ENCODE measurements around the gene TSPAN9.

TSPAN9 gene

DNA sequence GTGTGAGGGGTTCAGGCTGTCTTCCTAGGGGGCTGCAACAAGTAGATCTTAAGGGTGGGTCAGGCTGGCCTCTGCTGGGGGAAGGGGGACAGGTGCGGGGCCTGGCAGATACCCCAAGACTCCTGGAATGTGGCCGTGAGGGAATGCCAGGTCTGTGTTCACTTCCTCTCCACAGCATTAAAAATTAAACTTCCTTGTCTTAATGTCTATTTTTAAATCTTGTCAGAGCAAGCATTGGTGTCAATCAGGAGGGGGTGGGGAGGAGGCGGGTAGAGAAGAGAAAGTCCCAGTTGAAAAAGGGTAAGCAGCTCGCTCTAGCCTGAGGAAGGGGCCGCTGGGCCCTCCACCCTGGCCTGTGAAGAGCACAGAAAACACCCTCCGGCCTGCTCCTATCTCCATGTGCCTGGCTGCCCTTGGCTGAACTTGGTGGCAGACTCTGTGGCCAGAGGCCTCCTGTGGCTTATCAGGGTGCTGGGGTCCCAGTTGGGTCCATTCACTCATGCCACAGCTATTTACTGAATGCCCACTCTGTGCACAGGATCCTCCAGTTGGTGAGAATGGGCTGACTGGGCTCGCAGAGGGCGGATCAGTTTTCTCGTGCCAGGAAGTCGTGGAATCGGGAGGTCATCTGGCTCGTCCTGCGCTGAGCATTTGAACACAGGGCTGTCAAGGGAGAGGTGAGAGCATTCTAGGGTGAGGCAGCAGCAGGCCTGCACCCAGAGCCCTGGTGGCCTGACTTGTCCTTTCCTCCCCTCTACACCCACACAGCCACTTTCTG lies 128.8 kb downstream of the TSPAN9 start:
- no peak for DNase-seq (ENCODE audit: low read depth in 2 of 2)

DNA sequence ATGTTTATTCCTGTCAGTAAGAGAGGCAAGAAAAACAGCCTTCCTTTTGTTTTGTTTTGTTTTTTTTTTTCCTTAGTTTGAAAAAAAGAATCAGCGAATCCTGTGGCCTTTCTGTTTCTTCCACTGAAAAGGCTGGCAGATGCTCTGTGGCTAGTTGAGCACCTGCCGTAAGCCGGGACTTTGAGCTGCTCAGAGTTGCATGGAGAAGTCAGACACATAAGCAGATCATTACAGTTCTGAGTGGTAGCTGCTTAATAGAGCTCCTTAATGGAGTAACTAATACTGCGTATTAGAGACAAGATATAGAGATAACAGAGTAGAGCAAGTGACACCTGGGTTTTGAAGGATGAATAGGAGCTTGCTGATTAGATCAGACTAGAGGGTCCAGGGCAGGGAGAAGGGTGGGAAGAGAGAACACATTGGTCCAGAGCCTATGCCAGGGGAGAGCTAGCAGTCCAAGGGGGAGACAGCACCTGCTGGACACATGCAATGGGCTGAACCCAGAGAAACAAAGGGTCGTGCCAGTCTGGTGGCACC lies 129.4 kb downstream of the TSPAN9 start:
- no peak for DNase-seq (ENCODE audit: low read depth in 2 of 2)

DNA sequence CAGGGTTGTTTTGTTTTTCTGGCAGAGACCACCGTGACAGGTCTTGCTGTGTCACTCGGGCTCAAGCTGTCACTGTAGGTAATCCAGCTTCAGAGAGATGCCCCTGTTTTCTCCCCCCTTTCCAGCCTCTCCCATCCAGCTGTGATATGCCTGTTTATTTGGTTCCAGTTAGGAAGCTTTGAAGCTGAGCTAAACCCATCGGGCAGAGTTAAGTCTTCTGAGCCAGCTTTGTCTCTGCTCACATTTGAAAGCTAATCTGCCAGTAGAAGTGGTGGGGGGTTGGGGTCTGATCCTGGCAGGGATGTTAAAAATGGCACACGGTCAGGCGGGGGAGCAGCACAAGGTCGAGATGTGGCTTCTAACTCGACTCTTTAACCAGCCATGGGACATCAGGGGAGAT lies 130.0 kb downstream of the TSPAN9 start:
- no peak for DNase-seq (ENCODE audit: low read depth in 2 of 2)

DNA sequence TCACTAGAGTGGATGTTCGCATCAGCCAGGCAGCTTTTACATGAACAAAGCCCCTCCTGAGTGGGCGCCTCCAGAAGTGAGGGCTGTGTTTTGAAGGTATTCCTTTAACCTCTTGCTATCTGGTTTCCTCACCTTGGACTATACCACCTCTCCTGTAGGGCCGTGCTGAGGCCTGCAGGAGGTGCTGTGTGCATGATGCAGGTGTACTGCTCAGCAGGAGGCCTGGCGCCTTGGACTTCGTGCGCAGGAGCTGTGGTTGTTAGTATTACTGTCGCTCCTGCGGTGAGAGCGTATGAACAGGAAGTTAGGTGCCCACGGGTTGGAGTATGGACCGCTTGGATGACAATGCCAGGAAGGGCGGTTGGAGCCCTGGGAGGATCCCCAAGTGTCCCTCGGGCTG lies 130.7 kb downstream of the TSPAN9 start:
- DNase-seq (ENCODE audit: low read depth in 2 of 2) = no peak

DNA sequence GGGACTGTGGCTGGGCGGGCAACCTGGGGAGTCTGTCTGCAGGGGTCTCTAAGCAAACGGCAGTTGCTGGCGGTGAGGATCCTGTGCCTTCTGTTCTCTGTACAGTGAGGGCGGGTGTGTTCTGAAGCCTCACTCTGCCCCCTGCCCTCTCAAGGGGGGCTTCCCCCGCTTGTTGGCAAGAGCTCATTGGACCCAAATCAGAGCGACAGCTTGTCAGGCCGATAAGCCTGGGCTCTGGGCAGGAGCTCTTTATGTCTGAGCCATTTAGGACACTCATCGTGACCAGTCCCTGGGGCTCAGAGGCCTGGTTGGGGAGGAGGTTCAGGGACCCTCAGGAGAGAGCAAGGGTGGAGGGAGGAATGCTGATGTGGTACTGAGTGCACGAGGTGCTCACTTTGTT lies 136.0 kb downstream of the TSPAN9 start:
- DNase-seq (ENCODE audit: low read depth in 2 of 2) = no peak

DNA sequence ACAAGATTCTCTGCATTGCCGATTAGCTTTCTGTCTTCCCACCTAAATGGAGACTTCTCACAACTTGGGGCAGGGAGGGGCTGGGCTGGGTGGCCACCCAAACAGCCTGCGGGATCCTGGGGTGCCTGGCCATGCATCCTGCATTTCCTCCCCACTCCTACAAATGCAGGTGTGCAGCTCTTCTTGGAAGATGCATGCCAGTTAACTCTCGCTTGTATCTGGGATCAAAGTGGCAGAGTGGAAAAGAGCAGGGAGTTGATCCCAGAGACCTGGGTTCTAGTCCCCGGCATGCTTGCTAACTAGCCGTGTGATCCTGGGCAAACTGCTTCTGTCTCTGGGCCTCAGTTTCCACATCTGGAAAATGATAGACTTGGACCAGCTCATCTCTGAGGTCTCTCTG lies 136.6 kb downstream of the TSPAN9 start:
- DNase-seq (ENCODE audit: low read depth in 2 of 2) = no peak

DNA sequence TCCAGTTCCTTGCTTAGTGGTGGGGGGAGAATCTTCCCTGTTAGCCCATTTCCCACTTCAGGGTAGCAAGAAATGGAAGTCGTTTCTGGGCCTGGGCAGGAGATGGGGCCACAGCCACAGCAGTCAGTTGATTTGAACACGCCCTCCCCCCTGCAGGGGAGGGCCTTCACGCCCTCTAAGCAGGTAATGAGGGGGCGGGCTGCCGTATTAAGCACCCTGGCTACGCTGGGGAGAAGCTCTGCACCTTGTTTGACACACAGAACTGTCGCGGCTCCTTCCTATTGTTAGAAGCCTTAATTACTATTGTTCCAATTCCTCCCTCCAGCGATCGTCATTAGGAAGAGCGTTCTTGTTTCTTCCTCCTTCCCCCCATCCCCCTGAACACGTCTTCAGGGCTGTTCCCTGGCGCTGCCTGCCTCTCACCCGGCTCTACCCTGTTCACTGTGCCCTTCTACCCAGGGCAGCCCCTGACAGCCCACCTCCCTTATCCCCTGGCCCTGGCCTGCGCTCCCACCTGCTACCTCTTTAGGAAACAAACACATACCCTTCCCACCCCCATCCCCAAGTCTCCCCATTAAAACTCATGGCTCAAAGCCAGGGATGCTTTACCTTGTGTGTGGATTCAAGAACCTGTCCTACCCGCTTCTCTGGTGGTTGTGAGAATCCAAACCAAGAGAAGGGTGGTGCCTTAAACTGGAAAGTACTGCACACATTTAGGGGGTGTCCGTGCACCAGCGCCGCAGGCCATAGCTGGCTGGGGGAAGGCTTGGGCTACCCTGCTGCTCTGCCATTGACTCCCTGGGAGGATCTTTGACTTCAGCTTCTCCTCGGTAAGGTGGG lies 137.6 kb downstream of the TSPAN9 start:
- DNase-seq (ENCODE audit: low read depth in 2 of 2) = no peak

DNA sequence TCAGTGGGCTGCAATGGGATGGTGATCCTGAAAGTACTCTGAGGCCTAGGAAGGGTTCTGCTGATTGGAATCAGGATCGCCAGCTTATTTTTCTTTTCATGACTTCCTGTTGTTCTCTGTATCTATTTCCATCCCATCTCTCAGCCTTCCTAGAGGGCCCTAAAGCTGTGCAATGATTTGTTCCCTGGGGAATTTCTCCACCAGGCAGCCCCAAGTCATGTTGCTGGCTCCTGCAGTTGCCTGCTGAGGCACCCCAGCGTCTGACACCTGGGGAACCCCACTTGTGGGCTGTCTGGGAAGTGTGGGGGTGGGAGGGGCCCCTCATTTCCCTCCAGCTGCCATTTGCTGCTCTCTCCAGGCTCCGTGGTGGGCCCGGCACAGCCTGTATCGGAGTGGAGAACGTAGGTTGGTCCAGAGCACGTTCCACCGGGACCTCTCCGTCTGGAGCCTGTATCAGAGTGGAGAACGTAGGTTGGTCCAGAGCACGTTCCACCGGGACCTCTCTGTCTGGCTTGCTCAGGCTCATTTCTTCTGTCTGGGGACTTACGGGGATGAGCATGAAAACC lies 138.3 kb downstream of the TSPAN9 start:
- no peak for DNase-seq (ENCODE audit: low read depth in 2 of 2)

DNA sequence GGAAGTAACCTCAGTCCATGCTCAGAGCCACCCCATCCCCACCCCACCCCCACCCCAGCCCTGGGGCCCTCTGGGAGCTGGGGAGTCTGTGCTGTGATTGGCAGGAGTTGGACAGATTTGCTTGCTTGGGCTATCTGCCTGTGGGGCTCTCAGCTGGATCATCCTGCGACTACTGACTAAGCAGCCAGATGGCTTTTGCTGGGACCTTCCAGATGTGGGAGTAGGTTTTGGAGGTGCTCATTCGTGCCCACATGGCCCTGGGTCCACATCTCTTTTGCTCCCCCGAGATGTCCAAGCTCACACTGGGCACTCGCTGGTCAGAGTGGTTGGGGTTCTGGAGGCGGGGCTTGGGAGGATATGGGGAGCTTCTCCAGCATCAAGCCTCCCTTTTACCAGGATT lies 138.9 kb downstream of the TSPAN9 start:
- DNase-seq (ENCODE audit: low read depth in 2 of 2) = no peak

DNA sequence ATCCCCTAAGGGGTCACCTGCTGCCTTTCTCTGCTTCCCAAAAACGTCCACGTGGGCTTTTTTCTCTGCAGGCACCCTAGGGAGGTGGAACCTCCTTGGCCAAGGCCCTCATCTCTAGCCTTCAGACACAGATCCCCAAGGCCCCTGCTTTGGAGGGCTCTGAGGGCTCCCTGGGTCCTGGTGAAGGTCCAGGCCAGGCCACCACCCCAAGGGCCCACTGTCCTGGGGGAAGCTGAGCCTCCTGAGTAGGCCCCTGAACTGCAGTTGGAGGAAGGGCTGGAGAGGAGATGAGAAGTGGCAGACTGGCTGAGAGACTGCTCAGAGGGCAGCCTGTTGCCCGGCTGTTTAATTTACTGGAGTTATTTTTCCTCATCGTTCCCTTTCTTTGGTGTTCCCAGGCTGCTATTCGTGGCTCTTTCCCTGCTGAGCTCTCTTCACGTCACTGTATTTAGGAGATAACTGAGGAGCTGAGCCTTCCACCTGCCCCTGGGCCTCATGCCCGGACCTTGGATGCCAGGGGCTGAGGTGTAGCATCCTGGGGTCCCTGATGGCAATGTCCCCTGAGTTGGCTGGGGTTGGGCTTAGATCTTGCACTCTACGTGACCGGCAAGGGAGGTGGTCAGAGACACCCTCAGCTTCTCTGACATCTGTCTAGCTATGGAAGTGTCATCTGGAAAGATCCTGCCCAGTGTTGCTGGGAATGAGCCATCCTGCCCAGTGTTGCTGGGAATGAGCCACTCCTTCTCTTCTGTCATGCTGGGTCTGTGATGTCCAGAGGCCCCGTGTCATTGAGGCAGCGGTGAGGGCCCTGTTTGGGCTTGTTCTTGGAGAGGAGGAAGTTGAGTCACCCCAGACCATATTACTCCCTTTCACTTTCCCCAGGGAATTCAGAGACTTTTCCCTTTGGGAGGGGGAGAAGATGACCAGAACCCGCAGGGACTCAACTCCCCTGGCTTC lies 139.8 kb downstream of the TSPAN9 start:
- DNase-seq (ENCODE audit: low read depth in 2 of 2) = no peak

DNA sequence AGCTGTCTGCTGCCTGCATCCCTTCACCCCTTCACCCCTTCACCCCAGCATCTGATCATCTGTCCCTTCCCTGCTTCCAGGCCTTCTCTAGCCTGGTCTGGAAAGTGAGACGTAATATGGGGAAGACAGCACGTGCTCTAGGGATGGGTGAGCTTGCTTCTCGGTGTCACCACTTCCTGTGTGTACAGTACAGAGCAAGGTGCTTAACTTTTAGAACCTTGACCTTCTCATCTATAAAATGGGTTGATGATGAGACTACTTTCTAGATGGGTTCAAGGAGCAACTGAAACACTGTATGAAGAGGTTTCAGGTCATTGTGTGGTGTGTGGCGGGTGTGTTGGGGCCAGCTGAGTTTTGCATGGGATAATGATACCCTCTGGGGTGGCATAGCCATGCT lies 140.5 kb downstream of the TSPAN9 start:
- DNase-seq (ENCODE audit: low read depth in 2 of 2) = no peak

DNA sequence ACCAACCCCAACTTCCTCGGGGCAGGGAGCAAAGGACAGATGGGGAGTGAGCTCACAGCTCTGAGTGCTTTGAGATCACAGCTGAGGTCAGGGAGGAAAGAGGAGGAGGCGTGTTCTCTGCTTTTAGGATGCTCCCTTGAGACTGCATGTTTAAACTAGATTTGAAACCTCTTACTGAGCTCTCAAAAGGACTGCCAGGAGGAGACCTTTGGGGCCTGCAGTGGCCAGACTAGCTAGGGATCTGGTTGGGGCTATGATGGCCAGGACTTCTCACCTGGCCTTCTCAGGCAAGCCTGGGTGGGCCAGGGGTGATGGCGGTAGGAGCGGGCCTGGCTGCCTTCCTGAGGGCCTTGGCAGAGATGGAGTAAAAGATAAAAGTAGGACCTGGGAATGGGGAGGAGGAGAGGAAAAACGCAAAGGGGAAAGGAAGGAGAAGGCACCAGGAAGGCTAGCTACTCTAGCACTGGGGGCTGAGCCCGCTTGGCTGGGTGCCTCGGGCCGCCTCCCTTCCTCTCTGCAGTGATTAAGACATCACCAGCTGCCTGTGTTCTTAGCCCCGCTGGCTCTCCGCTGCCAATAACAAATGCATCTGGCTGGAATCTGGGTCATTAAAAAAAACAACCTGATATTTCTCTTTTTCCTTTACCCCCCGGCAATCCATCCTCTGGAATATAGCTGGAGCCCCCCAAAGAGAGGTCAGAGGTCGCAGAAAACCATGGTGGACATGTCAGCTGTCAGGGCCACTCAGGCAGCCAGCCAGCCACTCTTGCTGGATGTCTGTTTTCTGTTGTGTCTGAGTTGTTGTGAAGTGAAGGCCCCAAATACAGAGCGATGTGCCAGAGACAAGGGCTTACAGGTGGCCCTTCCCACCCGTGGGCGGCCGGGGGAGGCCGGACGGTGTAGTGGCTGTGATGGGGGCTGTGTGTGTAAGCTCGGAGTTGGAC lies 141.3 kb downstream of the TSPAN9 start:
- no peak for DNase-seq (ENCODE audit: low read depth in 2 of 2)

DNA sequence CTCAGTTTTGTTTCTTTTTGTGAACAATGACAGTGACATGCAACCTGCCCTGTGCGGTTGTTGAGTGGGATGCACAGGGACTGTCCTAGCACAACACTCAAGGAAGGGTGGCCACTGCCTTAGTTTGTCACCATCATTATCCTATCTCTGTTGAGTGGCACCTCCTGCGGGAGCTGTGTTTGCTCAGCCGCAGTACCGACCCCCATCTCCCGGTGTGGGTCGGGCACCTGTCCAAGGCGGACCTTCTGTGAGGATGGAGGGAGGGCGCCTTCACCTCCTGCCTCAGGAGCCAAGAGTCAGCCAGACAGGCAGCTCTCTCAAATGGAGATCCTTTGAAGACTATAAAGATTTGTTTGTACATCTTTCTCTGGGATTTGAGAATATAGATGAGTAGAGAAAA lies 142.1 kb downstream of the TSPAN9 start:
- no peak for DNase-seq (ENCODE audit: low read depth in 2 of 2)

DNA sequence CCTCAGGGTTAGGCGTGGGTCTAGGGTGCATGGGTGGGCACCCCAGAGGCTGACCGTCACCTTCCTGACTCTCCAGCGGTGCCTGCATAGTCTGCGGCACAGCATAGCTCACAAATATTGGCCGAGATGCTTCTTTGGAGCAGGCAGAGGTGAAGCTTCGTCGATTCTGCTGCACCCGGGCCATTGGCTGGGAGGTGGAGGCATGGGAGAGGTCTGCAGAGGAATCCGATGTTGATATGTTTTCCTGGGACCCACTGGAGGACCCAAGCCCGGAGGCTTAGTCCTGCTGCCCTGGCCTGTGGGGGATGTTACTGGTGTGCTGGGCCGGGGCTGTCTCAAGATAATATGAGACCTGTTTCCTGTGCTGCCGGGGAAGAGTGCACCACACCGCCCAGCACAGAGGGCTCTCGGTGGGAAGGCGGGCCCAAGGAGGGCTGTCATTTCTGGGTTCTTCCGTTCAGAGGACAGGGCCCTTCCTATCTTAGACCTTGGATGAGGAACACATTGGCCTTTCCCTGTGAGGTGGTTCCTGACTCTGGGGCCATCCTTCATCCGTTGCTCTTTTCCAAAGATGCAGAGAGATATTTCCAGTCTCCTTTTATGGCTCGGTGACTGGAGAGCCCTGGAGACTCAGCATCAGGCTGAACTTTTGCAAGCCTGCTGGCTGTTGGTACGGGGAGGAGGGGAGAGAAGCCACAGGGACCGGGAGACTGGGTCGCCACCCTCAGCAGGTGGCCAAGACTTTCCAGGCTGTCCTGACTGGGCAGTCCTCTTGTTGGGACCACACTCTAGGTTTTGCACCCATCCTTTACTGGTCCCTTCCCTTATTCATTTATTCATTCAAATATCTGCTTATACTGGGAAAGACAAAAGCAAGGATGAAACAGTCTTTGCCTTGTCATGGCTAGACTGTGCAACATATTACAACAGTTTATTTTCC lies 143.5 kb downstream of the TSPAN9 start:
- no peak for DNase-seq (ENCODE audit: low read depth in 2 of 2)

DNA sequence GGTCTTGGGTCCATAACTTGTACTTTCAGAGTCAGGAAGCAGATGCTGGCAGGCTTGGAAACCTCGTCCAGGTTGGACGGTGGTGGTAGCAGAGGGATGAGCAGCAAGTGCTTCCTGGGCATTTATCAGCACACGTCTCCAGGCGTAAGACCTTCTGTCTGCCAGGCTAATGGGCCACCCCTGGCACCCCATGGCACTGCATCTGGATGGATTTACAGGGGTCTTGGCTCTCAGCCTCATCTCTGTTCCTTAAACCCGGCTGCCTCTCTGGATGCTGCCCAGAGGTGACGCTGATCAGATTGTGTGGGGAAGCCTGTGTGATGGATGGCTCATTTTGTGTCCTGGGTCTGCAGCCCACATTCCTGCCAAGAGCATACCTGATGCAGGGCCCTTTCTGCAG lies 145.1 kb downstream of the TSPAN9 start:
- no peak for DNase-seq (ENCODE audit: low read depth in 2 of 2)

DNA sequence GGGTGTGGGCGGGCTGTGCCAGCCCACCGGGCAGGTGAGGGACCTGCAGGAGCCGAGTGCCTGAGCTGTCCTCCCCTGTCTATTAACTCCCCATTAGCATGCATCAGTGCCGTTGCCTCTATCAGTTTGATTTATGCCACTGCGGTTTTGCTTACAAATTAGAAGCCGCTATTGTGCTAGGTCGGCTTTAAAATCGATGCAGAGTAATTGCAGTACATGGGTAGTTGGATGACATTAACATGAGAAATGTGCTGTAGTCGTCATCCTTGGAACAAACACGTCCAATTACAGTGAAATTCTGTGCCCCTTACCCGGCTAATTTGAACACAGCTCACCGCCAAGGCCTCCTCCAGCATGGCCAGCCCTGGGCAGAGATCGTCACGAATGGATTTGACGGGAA lies 145.8 kb downstream of the TSPAN9 start:
- DNase-seq (ENCODE audit: low read depth in 2 of 2) = no peak

DNA sequence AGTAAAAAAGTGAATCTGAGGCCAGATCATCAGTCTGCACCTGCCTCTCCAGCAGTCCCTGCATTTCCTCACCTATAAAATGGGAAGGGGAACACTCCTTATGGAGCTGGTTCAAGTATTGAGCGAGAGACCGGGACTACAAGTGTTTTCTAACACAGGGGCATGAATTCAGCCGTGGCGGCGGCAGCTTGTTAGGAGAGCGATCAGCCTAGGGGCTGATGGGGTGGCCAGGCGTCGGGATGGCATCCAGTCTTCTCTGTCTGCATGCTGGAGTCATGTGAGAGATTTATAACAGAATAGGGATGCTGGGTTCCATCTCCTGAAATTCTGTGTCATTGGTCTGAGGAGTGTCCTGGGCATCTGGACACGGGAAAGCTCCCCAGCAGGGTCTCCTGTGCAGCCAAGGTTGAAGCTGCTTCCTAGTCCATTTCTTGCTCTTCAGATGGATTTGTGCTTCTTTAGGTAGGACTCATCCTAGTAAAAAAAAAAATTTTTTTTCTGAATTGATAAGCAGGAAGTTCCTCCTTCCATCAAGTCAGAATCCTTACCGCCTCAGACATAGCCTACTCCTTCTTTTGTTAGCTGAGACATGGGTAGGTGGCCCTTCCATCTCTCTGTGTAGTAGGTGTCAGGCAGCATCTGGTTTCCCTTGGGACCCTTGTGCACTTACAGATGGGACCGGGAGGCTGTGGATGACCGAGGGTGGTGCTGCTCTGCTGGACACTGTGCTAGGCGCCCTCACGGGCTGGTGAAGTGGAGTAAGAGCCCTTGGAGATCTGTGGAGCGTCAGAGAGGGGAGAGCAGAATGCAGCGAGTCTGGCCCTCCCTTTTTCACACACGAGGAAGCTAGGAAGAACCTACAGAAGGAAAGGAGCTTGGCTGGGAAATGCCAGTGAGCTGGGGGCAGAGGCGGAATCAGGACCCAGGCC lies 146.7 kb downstream of the TSPAN9 start:
- DNase-seq (ENCODE audit: low read depth in 2 of 2) = no peak

DNA sequence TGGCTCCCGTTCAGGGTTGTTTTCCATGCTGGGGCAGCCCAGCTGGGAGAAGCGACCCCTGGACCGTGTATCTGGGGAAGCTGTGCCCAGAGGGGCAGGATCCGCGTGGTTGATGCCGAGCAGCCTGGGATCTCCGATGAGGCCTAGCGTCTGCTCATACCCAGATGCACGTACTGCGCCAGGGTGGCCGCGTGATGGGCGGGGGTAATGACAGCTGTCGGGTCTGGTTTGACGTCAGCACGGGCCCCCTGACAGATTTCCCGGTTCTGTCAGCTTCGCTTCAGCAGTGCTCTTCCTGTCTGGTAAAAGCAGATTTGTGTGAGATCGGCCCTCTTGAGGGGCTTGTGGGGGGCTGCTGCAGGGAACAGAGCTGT lies 147.3 kb downstream of the TSPAN9 start:
- no peak for DNase-seq (ENCODE audit: low read depth in 2 of 2)
